Germinal center (tissue), 1 donor: ENCODE data around the gene PAX1.

Experiments
- DNase-seq: peaks from one replicate; pipeline ENCODE4 v3.0.0; 2012; ENCODE audit warnings: mixed read lengths, low spot score

PAX1 gene

GRCh38 chr20:21739682-21740081 lies 34.2 kb downstream of the PAX1 start:
- DNase-seq: no peak

GRCh38 chr20:21741266-21741665 lies 35.8 kb downstream of the PAX1 start:
- no peak for DNase-seq

- DNase-seq: no peak
Observed at GRCh38 chr20:21762646-21763045, 57.2 kb downstream of the PAX1 start.

DNA sequence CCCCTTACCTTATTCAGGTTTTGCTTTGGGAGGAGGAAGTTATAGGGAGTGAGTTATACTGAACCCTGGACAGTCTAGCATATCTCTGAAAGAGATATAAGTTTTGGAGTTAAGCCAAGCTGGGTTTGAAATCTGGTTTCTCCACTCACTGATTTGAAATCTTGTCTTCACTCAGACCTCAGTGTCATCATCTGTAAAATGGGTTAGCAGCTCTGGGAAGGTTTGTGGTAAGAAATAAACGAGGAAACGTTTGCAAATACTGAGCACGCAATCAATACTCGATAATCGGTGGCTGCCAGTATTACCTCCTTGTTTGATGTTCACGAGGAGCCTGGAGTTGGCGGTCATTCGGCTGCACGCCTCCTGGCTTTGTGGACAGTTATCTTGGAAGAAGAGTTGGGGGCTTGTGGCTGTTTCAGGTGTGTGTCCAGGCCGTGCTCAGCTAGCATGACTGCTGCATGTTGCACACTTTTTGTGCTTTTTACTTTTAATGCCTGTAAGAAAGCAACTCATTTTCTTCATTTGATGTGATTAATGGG lies 61.8 kb downstream of the PAX1 start:
- DNase-seq: no peak

DNA sequence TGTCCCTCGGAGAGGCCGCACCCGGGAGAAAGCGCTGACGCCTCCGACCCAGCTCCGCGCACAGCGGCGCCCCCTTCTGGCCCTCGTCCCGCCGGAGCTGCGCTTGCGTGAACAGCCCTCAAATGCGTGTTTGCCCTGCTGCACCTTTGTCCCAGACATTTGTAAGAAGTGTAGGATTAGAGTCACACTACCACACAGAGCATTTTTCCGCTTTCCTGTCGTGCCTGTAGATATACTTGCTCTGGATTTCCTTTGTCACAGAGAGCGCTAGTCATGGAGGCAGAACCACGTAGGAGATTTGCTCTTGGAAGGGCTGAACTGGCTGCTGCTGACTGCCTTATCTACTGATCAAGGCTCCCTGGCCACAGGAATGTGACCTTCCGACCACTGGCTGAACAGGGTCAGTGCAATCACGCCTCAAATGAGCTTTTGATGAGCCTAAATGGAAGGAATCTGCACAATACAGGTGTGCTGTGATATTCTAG lies 62.3 kb downstream of the PAX1 start:
- no peak for DNase-seq
